Ishikawa (cell line): ENCODE measurements around the gene HIVEP1.

ENCODE experiments used
- CEBPB ChIP-seq: IDR thresholded peaks from 2 replicates; pipeline ENCODE4 v1.6.1; 2012
- CREB1 ChIP-seq: IDR thresholded peaks from 2 replicates; pipeline ENCODE4 v1.6.1; 2012; ENCODE audit warnings: low read depth
- EP300 ChIP-seq: IDR thresholded peaks from 2 replicates; pipeline ENCODE4 v1.6.1; 2012; ENCODE audit warnings: borderline replicate concordance
- NFIC ChIP-seq: IDR thresholded peaks from 2 replicates; pipeline ENCODE4 v1.6.1; 2012
- RAD21 ChIP-seq: IDR thresholded peaks from 2 replicates; pipeline ENCODE4 v1.6.1; 2012; ENCODE audit warnings: low read depth
- TAF1 ChIP-seq: IDR thresholded peaks from 2 replicates; pipeline ENCODE4 v1.6.1; 2012; ENCODE audit warnings: low read depth, mild to moderate bottlenecking
- TEAD4 ChIP-seq: IDR thresholded peaks from 2 replicates; pipeline ENCODE4 v1.6.1; 2012
- YY1 ChIP-seq: IDR thresholded peaks from 2 replicates; pipeline ENCODE4 v1.6.1; 2012; ENCODE audit warnings: low read depth
- TF ChIP-seq, protein P1 (sequence below): IDR thresholded peaks from 2 replicates; pipeline ENCODE4 v1.6.1; 2012

DNA sequence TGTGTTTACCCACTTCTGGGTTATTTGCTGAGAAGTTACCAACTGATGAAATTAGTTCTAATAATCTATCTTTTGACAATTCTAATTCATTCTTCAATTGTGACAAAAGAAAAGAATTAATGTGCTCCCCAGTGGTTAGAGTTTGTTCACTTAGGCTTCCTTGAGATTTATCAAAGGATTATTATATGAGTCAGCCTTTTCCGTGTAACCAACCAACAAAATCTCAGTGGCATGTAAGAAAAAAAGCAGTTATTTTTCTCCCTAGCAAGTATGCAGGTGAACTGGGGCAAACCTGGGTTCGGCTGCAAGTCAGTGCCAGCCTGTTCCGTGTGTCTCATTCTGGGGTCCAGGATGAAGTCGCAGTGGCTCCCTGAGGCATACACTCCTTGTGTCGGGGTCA lies 28.8 kb upstream of the HIVEP1 start:
- TF ChIP-seq CREB1 (no peak), TAF1 (no peak), TEAD4 (no peak), RAD21 (no peak), NFIC (no peak), EP300 (no peak), YY1 (no peak), CEBPB (no peak)
- TF ChIP-seq, protein P1, sequence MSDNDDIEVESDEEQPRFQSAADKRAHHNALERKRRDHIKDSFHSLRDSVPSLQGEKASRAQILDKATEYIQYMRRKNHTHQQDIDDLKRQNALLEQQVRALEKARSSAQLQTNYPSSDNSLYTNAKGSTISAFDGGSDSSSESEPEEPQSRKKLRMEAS = no peak
